GM21447 (cell line): ENCODE data around the gene SERTAD1.
A peak's percentile ranks its signal among the peaks of the same experiment; 100 is the strongest.
"Not testable (repeated sequence)": the region's sequence is repeated elsewhere in the genome, so short reads cannot be mapped to it uniquely, and the experiment has no call there.

Source experiments
- ATAC-seq: cut with Tn5 transposase; IDR thresholded peaks from one replicate; pipeline ENCODE4 v1.9.1; 2021; ENCODE audit not compliant: unreplicated experiment

Gene SERTAD1

GRCh38 chr19:40452016-40452415, 26.2 kb upstream of the SERTAD1 start:
- ATAC-seq: no peak

DNA sequence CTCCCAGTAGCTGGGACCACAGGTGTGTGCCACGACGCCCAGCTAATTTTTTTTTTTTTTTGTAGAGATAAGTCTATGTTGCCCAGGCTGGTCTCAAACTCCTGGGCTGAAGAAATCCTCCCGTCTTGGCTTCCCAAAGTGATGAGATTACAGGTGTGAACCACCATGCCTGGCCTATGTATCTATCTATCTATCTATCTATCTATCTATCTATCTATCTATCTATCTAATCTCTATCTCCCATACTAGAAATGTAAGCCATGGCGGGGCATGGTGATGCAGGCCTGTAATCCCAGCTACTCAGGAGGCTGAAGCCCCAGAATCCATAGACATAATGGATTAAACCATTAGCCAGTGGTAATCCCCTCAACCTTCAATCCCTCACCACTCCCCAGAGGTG, 24.9 kb upstream of the SERTAD1 start:
- no peak for ATAC-seq

DNA sequence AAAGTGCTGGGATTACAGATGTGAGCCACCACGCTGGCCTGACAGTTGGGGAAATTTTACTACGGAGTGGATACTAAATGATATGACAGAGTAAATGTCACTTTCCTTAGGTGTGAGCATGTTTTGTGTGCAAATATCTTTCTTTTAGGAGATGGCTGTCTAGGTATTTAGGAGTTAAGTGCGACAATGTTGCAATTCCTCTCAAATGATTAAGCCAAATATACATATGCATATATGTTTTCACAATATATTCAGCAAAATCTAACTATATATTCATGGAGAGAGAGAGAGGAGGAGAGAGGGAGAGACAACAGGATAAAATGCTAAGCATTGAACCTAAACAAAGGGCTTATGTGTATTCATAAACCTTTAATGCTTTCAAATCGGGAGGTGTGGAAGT, 23.7 kb upstream of the SERTAD1 start:
- no peak for ATAC-seq

GRCh38 chr19:40446263-40446784, 20.5 kb upstream of the SERTAD1 start:
- ATAC-seq: no peak

- ATAC-seq: no peak
These were observed 20.0 kb upstream of the SERTAD1 start for GRCh38 chr19:40445780-40446262.

DNA sequence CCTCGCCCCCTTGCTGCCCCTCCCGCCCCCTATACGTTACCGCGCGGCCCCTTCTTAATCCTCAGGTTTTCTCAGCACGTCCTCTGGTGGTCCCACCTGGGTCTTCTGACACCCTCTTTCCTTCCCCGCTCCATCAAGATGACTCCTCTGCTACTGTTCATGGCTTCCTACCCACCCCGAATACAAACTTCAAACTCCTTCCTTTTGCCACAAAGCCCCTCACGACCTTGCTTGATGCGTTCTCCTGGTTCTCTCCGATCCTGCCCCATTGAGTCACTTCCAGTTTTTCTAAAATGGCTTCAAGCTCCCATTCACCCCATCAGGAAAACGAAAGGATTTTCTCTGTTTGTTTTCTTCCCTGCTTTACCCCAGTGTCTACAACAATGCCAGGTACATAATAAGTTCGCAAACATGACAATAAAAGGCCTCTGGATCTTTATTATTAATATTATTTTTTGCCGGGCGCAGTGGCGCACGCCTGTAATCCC, 19.1 kb upstream of the SERTAD1 start:
- ATAC-seq: no peak

- ATAC-seq: peak; percentile 59
These were observed 18.4 kb upstream of the SERTAD1 start, which contains the start of gene SERTAD3 for GRCh38 chr19:40444000-40444824. Gene SERTAD3, minus strand, starts transcription at chr19:40444335. Its CDS starts 2,255 bp downstream, at chr19:40442080.

DNA sequence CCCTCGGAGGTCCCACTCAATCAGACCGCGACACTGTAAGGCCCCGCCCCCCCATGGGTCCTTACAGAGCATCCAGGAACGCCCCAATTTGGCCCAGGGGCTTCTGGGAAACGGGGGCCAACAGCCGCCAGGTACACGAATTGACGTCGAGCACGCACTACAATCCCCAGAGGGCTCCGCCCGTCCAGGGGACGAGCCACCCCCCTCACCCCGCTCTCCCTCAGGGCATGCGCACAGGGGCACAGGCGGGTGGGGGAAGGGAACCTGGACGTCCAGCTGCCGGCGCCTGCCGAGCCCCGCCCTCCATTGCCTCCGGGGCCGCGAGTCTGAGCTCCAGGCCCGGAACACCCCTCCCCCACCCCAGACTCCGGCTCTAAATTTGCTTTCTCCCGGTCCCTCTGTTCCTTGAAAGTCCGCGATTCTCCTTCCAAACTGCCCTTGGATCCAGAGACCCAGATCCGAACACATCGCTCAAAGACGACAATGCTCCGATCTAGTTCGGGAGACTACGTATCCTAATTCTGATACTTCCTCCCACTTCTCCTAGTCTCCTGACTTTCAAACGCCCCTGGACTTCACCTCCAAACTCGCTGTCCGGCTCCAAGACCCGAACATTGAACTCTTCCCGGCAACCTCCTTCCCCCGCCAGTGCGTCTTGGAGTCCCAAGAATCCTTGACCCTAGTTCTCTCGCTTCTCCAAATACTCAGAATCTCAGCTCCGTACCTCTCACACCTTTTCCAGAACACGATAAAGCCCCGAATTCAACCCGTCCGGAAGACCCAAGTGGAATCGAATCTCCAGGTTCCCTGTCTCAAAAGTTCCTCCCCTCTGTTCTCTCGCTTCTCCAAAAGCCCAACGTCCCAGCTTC, 17.6 kb upstream of the SERTAD1 start:
- ATAC-seq: peak; percentile 57

DNA sequence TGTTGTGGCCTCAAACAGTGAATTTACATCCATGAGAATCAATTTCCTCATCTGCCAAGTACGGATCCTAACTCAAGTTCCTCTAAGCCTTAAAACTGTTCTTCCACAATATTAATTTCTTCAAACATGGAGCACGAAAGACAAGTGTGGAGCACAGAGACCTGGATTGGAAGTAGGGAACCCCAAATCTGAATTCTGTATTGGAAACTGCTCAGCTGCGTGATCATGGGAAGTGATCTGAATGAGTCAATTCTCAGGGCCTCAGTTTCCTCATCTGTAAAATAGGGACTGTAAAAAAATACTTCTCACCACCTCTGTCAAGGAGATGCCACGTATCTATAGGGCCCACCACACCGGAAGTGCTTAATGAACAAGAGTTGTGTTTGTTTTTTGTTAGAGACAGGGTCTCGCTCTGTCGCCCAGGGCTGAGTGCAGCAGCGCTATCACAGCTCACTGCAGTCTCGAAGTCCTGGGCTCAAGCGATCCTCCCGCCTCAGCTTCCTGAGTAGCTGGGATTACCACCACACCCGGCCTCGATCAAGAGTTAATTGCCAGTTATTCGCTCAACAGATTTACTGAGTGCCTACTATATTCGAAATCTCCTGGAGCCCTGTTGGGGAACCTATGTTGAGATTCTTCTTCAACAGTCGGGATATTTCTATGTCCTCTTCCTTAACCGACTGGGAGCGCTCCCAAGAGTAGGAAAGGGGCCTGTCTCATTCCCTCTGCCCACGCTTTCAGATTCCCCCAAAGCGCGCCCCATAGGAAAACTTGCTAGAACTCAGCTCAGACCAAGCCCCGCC, 16.7 kb upstream of the SERTAD1 start:
- ATAC-seq: no peak

DNA sequence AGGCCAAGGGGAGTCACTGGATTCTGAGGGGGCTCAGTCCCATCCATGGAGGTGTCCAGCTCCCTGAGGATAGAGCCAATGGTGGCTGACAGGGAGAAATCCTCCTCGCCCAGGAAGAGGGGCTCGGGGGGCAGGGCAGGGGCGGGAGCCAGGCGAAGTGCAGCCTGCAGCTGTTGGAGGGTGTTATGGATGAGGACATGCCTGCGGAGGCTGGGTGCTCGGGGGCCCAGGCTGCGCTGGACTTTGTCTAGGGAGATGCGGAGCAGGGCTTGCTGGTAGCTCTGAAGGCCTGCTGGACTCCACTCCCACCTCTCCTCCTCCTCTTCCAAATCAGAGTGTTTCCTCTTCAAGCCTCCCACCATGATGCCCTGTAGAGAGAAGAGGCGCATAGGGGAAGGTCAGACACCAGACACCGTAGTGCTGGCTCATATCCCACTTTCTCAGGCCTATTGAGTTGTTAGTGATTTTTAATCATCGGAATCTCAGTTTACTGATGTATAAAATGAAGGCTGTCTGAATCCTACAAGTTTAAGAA, 16.0 kb upstream of the SERTAD1 start:
- ATAC-seq: no peak

DNA sequence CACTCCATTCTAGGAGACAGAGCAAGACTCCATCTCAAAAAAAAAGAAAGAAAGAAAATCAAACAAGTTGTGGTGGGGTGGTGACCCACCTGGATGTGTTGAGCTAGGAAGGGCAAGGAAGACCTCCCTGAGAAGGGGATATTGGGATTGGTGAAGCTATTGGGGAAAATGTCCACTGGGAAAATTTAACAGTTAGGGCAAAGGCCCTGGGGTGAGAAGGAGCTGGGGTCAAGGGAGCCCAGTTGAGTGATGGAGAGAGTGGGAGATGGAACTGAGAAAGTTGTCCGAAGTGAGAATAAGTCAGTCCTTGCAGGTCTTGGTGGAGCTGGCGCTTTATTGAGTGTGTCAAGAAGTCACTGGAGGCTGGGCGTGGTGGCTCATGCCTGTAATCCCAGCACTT, 12.5 kb upstream of the SERTAD1 start:
- no peak for ATAC-seq

DNA sequence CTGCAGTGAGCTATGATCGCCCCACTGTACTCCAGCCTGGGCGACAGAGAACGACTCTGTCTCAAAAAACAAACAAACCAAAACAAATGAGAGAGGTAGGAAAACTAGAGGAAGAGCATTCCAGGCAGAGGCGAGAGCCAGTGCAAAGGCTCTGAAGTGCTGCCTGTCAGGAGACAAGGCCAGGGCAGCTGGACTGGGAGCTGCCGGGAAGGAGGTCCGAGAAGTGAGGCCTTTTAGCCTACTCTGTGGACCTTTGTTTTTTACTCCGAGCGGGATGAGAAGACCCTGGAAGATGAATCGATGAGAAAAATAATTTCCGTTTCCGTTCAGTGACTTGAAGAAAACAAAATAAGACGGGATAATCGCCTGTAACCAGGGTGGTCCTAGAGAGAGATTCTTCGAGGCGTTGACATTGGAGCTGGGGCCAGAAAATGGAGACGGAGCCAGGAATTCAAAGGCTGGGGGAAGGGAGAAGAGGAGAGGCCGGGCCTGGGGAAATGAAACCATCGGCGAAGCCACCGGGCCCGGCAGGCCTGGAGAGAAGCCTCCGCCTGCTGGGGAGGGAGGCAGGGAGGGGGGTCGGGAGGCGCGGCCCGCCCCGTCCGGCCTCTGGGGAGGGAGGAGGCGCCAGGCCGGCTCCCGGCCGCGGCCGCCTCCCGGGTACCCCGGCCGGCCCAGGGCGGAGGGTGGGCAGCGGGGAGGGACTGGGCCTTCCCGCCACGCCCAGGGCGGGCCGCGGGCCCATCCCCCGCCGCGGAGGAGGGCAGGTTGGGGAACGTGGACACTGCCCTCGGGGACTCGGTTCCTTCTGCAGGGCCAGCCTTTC, 7.8 kb upstream of the SERTAD1 start:
- ATAC-seq: peak; percentile 62

DNA sequence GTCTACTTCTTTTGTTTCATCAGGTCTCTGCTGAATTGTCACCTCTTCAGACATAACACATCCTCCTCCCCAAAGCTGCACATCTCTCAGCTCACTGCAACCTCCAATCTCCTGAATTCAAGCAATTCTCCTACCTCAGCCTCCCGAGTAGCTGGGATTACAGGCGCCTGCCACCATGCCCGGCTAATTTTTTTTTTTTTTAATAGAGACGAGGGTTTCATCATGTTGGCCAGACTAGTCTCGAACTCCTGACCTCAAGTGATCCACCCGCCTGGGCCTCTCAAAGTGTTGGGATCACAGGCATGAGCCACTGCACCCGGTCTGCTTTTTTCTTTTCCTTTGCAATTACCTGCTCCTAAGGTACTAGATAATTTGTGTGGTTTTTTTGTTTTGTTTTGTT, 7.0 kb upstream of the SERTAD1 start:
- not testable (repeated sequence) for ATAC-seq

DNA sequence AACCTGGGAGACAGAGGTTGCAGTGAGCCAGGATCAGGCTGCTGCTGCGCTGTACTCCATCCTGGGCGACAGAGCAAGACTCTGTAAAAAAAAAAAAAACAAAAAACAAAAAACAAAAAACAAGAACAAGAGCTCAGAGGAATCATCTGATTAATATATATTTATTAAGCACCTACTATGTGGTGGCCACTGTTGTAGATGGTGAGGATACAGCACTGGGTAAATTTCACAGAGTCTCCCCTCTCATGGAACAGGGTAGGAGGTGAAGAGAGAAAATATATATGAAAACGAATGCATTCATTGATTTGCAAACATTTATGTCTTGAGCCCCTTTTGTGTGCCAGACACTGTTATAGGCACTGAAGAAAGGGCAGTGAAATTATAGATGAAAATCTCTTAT, 5.9 kb upstream of the SERTAD1 start:
- no peak for ATAC-seq

DNA sequence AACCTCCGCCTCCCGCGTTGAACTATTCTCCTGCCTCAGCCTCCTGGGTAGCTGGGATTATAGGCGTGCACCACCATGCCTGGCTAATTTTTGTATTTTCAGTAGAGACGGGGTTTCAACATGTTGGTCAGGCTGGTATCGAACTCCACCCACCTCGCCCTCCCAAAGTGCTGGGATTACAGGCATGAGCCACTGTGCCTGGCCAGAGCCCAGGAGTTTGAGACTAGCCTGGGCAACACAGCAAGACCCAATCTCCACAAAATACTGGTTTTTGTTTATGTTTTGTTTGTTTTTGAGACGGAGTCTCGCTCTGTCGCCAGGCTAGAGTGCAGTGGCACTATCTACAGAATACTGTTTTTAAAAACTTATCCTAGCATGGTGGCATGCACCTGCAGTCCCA, 4.5 kb upstream of the SERTAD1 start:
- ATAC-seq: not testable (repeated sequence)

DNA sequence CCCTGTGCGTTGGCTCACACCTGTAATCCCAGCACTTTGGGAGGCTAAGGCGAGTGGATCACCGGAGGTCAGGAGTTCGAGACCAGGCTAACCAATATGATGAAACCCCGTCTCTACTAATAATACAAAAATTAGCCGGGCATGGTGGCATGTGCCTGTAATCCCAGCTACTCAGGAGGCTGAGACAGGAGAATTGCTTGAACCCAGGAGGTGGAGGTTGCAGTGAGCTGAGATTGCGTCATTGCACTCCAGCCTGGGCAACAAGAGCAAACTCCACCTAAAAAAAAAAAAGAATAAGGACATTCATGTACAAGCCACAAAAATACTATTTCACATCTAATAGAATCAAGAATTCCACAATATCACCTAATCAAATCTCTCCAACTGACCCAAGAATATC, 2.4 kb upstream of the SERTAD1 start:
- not testable (repeated sequence) for ATAC-seq

- ATAC-seq: no peak
These were observed 949 bp downstream of the SERTAD1 start for GRCh38 chr19:40424637-40425449.

GRCh38 chr19:40423938-40424337, 1.9 kb downstream of the SERTAD1 start:
- ATAC-seq: no peak
